HG02678 (cell line): Measurements from ENCODE around the gene TBXAS1.

Experiments
- ATAC-seq: cut with Tn5 transposase; IDR thresholded peaks from one replicate; pipeline ENCODE4 v1.9.1; 2021; ENCODE audit warnings: mild to moderate bottlenecking, moderate library complexity; ENCODE audit not compliant: unreplicated experiment

Gene TBXAS1

DNA sequence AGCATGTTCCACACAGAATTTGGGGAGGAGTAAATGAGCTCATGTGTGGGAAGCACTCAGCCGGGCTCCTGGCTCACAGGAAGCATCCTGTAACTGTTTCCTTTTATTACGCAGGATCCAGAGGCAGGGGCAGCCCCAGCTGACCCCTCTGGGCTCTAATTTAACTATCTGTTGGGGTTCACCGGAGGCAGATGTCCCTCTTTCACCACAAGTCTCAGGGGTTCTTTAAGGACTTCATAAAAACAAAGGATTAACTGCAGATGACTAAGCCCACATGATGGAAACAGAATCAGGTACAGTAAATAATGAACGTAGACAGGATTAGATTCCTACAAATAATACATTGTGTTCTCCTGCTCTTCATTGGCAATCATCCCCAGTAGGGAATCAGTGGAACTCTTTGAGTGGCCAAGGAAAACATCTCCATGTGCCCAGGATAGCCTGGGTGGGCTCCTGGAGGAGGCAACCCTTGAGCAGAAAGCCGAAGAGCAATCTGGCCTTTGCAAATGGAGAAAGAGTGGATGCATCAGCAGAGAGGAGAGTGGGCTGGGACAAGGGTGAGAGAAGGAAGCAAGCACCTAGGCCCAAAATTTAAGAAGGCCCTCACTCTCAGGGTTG lies 24.6 kb downstream of the TBXAS1 start:
- ATAC-seq, result no peak

DNA sequence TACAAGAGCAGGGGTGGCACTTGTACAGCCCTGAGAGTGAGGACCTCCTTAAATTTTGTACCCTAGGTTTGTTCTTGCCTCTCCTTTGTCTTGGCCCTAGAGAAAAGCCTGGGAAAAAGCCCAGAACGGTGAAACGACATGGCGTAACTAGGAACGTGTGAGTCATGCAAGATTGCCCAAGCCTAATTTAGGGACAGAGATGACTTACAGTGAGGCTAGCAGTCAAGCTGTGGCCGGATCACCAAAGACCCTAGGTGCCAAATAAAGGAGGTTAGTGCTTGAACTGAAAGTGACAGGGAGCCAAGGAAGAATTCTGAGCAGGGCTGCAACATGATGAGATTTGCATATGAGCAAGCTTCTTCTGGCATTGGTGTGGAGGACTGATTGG lies 25.1 kb downstream of the TBXAS1 start:
- no peak for ATAC-seq

DNA sequence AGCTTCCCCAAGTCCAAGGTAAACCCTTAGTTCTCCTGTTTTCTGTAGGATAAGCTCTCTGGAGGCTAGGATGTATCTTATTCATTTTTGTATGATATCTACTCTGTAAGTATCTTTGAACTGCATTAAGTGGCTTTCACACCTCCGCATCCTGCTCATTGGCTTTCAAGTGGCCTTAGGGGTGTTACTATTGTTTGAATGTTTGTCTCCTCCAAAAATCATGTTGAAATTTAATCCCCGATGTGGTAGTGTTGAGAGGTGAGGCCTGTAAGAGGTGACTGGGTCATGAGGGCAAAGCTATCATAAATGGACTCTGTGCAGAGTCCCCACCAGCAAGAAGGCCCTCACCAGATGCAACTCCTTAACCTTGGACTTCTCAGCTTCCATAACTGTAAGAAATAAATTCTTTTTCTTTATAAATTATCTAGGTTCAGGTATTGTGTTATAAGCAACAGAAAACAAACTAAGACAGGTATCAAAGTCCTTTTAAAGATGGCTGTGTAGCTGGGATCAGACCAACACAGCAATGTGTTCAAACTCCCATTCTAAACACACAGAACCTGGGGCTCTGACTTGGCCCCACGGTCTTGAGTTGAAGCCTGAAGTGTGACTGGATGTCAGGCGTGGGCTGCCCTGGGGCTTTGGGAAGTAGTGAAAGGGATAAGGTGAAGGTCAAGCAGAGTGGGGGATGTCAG lies 25.9 kb downstream of the TBXAS1 start:
- no peak for ATAC-seq

DNA sequence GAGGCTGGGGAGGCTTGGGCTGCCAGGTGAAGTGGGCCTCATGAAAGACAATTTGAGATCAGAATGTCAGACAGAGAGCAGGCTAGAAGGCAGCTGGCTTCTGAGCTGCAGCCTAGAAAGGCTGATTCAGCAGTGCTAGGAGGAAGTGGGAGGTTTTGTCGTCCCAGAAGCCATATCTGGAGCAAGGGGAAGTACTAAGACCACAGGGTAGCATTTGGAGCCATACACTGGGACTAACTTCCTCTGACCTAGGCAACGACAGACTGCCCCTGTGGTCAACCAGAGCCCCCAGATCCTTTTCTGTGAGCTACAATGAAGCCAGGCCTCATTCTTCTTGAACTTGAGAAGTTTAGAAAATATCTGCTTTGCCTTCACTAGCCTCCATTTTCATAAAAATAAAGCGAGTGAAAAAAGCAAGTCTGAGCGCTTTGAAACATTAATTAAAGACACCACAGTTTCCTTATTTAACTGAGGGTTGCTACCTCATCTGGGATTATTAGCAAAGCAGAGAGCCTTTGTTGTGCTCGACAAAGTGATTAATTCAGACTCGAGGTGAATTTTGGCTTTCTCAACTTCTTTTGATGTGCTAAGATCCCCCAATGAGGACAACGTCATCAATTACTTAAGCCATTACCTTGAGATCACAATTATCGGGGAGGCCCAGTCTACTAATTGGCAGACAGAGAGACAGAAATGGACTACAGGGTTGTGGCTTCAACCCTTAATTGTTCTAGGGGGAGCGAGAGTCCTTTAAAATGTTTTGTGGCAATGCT lies 26.6 kb downstream of the TBXAS1 start:
- ATAC-seq, result peak; percentile 93

DNA sequence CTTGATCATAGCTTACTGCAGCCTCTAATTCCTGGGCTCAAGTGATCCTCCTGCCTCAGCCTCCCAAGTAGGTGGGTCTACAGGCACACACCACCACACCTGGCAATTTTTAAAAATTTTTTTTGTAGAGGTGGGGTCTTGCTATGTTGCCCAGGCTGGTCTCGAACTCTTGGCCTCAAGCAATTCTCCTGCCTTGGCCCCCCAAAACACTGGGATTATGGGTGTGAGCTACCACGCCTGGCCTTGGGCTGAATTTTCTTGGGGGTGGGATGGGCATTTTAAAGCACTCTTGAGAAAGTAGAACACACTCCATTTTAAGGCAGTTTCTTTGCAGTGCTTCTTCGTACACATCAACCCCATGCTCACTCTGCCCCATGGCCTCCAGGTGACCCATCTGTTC lies 28.7 kb downstream of the TBXAS1 start:
- ATAC-seq, result no peak

DNA sequence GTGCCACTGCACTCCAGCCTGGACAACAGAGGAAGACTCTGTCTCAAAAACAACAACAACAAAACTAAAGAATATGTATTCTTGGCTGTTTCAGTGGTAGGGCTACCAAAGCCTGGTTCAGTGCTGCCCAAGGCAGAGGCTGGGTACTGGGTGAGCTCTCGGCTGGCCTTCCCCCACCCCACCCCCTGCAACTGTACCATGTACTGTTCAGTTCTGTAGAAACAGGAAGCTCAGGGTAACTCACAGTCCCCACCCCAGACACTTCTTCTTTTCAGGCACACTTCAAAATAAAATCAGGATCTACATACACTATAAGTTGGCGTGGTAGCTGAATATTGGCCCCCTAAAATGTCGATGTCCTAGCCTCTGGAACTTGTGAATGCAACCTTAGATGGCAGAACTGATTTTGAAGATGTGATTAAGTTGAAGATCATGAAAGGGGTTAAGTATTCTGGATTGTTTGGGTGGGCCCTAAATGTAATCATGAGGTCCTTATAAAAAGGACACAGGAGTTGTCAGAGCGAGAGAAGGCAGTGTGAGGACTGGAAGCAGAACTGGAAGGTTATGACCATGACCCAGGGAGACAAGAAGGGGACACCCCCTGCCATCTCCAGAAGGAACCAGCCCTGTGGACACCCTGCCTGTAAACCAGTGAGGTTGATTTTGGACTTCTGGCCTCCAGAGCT lies 31.2 kb downstream of the TBXAS1 start:
- no peak for ATAC-seq

DNA sequence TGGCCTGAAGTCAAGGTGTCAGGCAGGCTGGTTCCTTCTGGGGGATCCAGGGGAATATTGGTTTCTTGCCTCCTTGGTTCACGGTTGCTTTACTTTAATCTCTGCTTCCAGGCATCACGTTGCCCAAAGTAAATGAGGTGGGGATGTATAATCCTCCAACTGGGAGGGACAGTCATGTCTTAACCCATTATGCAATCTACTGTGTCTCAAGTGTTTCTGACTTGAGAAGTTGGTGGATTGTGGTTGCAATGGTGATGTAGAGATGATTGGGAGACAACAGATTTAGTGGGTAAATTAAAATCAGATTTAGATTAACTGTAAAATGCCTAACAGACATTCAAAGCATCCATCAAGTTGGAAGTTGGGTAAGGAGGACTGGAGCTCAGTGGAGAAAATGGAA lies 32.7 kb downstream of the TBXAS1 start:
- no peak for ATAC-seq

- ATAC-seq, result no peak
Observed at GRCh38 chr7:139866047-139866837, 37.2 kb downstream of the TBXAS1 start.

DNA sequence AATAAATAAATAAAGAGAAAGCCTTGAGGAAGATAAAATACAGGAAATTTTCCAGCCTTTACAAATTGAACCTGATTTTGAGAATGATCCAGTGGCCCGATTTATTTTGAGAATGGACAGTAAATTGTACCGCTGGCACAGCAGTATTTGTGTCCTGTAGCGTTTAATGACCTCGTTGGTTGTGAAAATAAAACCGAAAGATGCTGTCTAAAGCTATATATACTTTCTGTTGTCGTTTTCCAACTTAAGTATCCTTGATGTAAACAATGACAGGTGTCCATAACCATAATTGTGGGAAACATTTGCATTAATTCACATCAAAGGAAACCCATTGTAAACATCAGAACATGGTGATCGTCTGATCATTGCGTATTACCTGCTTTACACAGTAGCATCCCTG lies 38.8 kb downstream of the TBXAS1 start:
- no peak for ATAC-seq

DNA sequence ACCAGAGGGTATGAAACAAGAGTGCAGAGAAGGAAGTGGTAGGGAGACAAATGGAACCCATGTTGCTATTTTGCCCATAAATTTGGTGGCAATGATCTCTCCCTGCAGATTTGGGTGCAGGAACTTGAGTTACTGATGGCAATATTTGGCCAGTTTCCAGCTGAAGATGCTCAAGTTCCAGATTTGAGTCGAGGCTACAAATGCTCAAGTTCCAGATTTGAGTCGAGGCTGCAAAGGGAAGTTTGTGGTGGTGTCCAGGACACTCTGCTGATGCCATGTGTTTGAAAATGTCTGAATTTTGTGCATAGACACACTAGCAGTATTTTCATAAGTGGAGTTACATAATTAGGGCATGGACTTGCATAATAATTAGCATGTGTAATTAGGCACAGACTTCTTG lies 40.8 kb downstream of the TBXAS1 start:
- ATAC-seq, result no peak

DNA sequence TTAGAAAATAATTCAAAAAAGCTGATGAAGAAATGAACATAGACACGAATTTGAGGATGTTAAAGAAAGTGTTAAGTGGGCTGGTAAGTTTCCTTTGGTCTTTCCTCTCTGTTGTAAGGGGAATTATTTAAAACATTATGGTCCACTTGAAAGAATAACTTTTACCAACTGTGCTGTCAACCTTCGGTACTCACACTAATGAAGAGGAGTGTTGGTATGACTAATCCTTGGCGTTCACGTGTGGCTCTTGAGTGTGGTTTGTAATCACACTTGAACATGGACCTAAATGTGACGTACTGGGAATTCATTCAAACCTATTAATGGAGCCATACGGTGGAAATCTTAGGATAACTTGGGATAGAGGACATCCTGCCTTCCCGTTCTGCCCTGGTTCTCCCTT lies 41.3 kb downstream of the TBXAS1 start:
- ATAC-seq, result no peak

DNA sequence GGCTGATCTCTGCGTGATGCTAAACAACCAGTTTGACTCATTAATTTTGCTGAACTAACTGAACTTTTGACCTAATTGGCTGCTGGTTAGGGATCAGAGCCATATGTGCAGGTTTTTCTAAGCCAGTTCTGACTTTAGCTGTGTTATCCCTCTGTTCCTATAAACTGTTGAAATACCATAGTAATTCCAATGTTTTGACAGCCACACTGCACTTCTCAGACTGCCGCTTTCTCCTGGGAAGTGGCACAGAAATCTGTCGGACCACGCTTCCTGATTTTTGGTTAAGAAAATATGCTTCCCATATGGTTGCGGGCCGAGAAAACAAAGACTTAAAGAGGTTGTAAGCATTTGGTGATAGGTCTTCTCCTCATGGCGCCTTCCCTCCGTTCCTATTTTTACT lies 42.3 kb downstream of the TBXAS1 start:
- ATAC-seq, result no peak

- no peak for ATAC-seq
Observed at GRCh38 chr7:139871820-139872219, 42.8 kb downstream of the TBXAS1 start.

DNA sequence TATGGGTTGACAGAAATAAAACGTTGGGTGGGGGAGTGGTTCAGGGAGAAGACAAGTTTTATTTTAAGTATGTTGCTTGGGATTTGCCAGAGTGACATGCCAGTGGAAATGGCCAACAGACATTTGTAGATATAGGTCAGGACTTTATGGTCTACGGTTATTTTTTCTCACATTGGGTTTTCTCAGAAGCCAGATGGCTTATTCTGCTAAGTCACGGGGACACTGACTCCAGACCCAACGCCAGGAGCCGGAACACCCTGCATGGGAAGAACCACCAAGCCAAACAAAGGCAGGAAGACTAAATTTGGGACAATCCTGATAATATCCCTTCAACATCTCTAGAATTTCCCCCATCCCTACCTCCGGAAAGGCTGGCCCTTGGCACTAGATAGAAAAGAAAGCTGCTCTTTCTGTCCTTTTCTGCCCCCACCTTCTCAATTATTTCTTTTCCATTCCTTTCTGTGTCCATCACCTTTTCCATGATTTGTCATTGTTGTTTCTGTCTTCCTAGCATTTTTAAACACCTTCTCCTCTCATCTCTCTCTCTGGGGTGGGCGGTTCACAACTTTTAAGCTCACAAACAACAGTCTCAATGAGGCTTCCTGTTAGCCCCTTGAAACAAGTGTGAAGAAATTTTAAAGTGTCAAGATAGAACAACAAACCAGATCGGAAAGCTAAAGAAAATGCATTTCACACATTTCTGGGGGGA lies 44.7 kb downstream of the TBXAS1 start:
- ATAC-seq, result no peak

DNA sequence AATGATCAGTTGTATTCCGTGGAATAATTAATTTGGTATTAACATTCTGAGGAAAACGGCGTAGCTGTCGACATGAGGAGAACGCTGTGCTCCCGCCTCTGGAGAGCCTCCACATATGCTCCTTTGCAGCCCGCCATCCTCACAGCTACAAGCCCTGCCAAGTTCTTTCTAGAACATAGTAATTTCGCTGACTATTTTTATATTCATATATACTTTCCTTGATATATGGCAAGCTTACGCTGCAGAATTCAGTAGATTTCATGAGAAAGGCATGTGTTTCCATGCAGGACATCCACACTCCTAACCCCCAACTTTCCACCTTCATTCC lies 45.2 kb downstream of the TBXAS1 start:
- ATAC-seq, result no peak

- ATAC-seq, result peak; percentile 90
Observed at GRCh38 chr7:139875821-139876241, 46.8 kb downstream of the TBXAS1 start.

- no peak for ATAC-seq
Observed at GRCh38 chr7:139876622-139877283, 47.7 kb downstream of the TBXAS1 start.

DNA sequence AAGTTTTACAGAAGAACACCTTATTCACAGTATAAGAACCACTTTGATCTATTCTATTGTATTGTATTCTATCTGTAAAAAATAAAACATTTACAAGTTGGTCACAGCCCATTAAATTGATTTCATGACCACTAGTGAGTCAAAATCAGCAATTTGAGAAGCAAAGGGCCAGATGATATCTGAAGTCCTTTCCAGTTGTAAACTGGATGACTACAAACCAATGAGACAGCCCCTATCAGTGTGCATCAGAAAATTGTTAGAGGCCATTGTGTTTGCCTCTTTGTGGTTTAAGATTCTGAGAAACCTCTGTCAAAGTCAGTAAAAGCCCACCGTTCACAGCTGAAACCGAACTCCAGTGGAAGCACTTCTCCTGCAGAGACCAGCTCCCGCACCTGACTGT lies 54.8 kb downstream of the TBXAS1 start:
- ATAC-seq, result no peak

GRCh38 chr7:139884441-139884840 lies 55.4 kb downstream of the TBXAS1 start:
- no peak for ATAC-seq

- ATAC-seq, result no peak
Observed at GRCh38 chr7:139885511-139885910, 56.4 kb downstream of the TBXAS1 start.
